Lower leg skin (tissue), 4 donors: Measurements from ENCODE around the gene GHRL. TPM values are rescaled to one million over a fixed set of nuclear protein-coding genes. Genes with fewer than 3 reads are reported as not detected.

Experiments
- DNase-seq, 2 donors: peaks; one replicate each; pipeline ENCODE4 v3.0.0-alpha.2; 2019; ENCODE audit warnings: low spot score in 2 of 2
- H3K4me3 ChIP-seq: fragments of 200-600 bp; sonication (generic); 2 replicates; pipeline ENCODE4 v1.5.1; 2017; ENCODE audit warnings: mild to moderate bottlenecking, low read depth; ENCODE audit not compliant: poor library complexity, severe bottlenecking
- CTCF ChIP-seq, 3 donors: fragments of 450-650 bp; IDR thresholded peaks; one replicate each; pipeline ENCODE4 v1.5.1; 2016; ENCODE audit warnings: antibody characterized with exemption in 3 of 3, mild to moderate bottlenecking in 3 of 3, moderate library complexity in 2 of 3
- POLR2A ChIP-seq, 2 donors: fragments of 450-650 bp; IDR thresholded peaks; one replicate each; pipeline ENCODE4 v1.6.1; 2016 to 2017; ENCODE audit warnings: antibody characterized with exemption in 2 of 2, mild to moderate bottlenecking in 1 of 2, moderate library complexity in 1 of 2
- WGBS, 2 donors: methylation state at CpG; one replicate each; pipeline ENCODE4 v1.1.5; 2018; 5-methylcytosine and 5-hydroxymethylcytosine counted together
- intact Hi-C: fragments of 100-400 bp; cut with DNase I; formaldehyde crosslinking; loops from one replicate; pipeline ENCODE4 v1.15.0; 2023; ENCODE audit warnings: low total_unique reads
- microRNA counts, 2 donors: library from miRNA; unstranded; fragments of <30 nt; microRNA quantifications; one replicate each; lab custom pipeline; 2016
- microRNA-seq, 2 donors: library from miRNA; unstranded; fragments of <30 nt; microRNA quantifications; one replicate each; pipeline ENCODE4, GENCODE V29; 2016; ENCODE audit warnings: borderline replicate concordance in 2 of 2, borderline number of aligned reads in 1 of 2
- total RNA-seq, 4 donors: library from RNA; depleted of rRNA; stranded (reverse); fragments of >200 nt; gene quantifications; one replicate each; pipeline ENCODE4 v1.1.0, GENCODE V29; 2016

GHRL gene
- total RNA-seq, 4 donors from 2014 or later = not detected

GRCh38 chr3:10242182-10243065, 50.3 kb downstream of the GHRL start:
- TF ChIP-seq CTCF (IDR thresholded peaks at IDR 0.05) (no peak), POLR2A (IDR thresholded peaks at IDR 0.05) (no peak)
- DNase-seq = peak in 1 of 2 donors; percentile 24
- intact Hi-C loops = no loop called here
- WGBS, 2 donors = 74 to 81% methylated on average over 7 of the region's 7 CpGs
- H3K4me3 ChIP-seq = no peak overlapping the region

DNA sequence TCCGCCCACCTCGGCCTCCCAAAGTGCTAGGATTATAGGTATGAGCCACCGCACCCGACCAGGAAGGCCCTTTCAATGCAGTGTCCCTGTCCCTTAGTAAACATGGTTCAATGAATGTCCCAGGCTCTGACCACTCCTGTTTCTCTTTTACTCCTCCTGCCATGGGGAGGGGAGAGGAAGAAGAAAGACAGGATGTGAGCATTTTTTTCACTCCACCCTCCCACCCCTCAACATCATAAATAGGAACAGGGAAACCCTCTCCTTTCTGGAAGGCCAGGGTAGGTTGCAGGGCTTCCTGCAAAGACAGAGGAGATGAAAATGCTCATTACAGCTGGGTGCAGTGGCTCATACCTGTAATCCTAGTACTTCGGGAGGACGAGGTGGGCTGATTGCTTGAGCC, 51.9 kb downstream of the GHRL start:
- intact Hi-C loops = no loop called here
- TF ChIP-seq CTCF (IDR thresholded peaks at IDR 0.05) = no peak
- no peak for TF ChIP-seq POLR2A (IDR thresholded peaks at IDR 0.05)
- WGBS, 2 donors = 86 to 89% methylated on average over 6 of the region's 6 CpGs
- no peak for DNase-seq
- H3K4me3 ChIP-seq = no peak overlapping the region

- H3K4me3 ChIP-seq = no peak overlapping the region
- no peak for TF ChIP-seq POLR2A (IDR thresholded peaks at IDR 0.05)
- TF ChIP-seq CTCF (IDR thresholded peaks at IDR 0.05) = no peak
- intact Hi-C loops = no loop called here
- 81 to 86% methylated on average over 15 of the region's 15 CpGs for WGBS, 2 donors
- no peak for DNase-seq
These were observed 54.2 kb downstream of the GHRL start for GRCh38 chr3:10238345-10239183.

MicroRNA genes within 50 kb of the gene (microRNA counts, 767-probe panel; counts per million panel counts)
- 0 to 358 counts per million in 2 donors for microRNA hsa-miR-378b (lab: Ali Mortazavi, UCI)

Small RNA genes lying within 50 kb of the gene (microRNA-seq; reads per million reads assigned to microRNA genes)
- gene MIR378B = 0 to 0.57 reads per million in 2 donors

Other genes with a start within 250 kb of the GHRL start
- not detected for gene FANCD2OS, start 184.7 kb downstream of the GHRL start, total RNA-seq
- 100 to 1,000 TPM in 2 of 4 donors, 10 to 100 TPM in 2; 48.0 to 111 (median 78.7) TPM for gene BRK1, start 177.3 kb downstream of the GHRL start, total RNA-seq
- gene VHL, start 151.2 kb downstream of the GHRL start, total RNA-seq = 10 to 100 TPM; 33.0 to 38.9 (median 36.4) TPM
- 10 to 100 TPM in 2 of 4 donors, 1 to 10 TPM in 2; 7.0 to 15.0 (median 11.4) TPM for gene IRAK2, start 128.0 kb downstream of the GHRL start, total RNA-seq
- 10 to 100 TPM; 18.6 to 25.1 (median 22.4) TPM for gene TATDN2, start 44.5 kb downstream of the GHRL start, total RNA-seq
- 100 to 1,000 TPM in 1 of 4 donors, 10 to 100 TPM in 3; 73.7 to 105 (median 93.0) TPM for gene SEC13, start 28.2 kb upstream of the GHRL start, total RNA-seq
- under 1 TPM in 3 of 4 donors, not detected in 1; 0.12 to 0.45 (median 0.19) TPM for gene ATP2B2, start 212.6 kb upstream of the GHRL start, total RNA-seq